OCI-M2 (cell line): ENCODE measurements around the gene GRHPR.
"Not testable (repeated sequence)": the region's sequence is repeated elsewhere in the genome, so short reads cannot be mapped to it uniquely, and the experiment has no call there.

Experiments used
- DNase-seq: peaks from one replicate; lab custom pipeline; 2025; ENCODE audit not compliant: unreplicated experiment; lab: John Stamatoyannopoulos, UW

GRHPR gene

GRCh38 chr9:37422289-37423104 is at the start of gene GRHPR:
TSS of gene GRHPR (plus strand) at chr9:37422696. CDS start at chr9:37422751, 55 bp downstream.
- no peak for DNase-seq

GRCh38 chr9:37372839-37373238 is 49.7 kb upstream of the GRHPR start:
- DNase-seq: no peak

GRCh38 chr9:37373621-37374020 is 48.9 kb upstream of the GRHPR start:
- no peak for DNase-seq

DNA sequence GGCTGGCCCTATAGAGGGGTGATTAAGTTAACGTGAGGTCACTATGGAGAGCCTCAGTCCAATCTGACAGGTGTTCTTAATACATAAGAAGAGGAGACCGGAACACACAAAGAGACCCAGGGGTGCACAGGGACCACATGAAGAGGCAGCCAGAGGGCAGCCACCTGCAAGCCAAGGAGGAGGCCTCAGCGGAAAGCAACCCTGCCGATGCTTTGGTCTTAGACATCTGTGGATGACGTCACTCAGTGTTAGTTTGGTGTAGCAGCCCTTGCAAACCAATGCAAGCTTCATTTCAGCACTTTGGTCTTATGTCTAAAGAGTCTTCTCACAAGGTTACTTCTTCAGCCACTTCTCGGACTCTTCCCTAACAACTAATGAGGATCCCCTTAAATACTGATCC is 47.6 kb upstream of the GRHPR start:
- DNase-seq: no peak

DNA sequence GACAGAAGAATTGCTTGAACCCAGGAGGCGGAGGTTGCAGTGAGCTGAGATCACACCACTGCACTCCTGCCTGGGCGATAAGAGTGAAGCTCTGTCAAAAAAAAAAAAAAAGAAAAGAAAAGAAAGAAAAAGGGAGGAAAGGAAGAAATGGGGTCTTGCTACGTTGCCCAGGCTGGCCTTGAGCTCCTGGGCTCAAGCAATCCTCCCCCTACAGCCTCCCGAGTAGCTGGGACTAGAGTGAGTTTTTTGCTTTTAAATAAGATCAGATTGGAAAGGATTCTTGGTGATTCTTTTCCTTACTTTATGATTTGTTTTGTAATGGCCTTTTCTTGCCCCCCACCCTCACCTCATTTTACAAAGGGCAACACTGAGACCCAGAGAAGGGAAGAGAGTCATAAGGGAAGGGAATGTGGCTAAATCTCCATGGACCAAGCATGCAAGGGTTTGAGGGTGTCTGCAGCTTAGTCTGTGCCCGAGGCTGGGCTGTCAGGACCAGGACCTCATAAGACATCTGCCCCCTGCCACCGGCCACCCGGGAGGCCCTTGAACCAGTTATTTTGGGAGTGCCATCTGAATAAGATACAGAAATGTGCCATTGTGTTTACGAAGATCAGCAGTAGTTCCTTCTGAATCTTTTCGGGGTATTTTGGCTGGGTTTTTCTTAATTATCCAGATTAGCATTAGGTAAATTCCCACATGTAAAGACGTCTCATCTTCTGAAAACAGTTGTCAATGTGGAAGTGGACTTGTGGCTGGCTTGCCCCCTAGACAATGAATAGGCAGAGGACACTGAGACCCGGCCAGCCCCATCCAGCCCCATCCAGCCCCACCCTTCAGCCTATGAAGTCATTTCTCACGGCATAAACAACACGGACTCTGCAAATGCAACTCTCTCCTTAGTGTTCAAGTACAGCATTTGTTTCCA is 44.5 kb upstream of the GRHPR start:
- DNase-seq: no peak

DNA sequence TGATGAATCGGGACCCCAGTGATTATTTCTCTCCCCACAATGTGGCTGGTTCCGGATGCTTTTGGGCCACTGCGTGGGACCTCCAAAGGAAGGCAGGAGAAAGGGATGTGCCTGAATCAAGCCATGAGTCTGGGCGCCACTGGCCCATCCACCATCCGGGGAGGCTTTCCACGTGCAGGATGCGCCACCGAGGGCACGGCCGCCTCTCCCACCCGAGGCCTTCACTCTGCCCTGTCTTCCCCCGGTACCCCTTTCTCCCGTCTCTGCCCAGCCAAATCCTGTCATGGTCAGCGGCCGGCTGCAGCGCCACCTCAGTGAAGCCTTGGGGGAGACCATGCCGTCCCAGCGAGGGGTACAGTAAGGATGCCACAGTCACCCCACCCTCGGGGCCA is 43.9 kb upstream of the GRHPR start:
- DNase-seq: no peak

GRCh38 chr9:37379835-37380234 is 42.7 kb upstream of the GRHPR start:
- no peak for DNase-seq

GRCh38 chr9:37380570-37380969 is 41.9 kb upstream of the GRHPR start:
- no peak for DNase-seq

DNA sequence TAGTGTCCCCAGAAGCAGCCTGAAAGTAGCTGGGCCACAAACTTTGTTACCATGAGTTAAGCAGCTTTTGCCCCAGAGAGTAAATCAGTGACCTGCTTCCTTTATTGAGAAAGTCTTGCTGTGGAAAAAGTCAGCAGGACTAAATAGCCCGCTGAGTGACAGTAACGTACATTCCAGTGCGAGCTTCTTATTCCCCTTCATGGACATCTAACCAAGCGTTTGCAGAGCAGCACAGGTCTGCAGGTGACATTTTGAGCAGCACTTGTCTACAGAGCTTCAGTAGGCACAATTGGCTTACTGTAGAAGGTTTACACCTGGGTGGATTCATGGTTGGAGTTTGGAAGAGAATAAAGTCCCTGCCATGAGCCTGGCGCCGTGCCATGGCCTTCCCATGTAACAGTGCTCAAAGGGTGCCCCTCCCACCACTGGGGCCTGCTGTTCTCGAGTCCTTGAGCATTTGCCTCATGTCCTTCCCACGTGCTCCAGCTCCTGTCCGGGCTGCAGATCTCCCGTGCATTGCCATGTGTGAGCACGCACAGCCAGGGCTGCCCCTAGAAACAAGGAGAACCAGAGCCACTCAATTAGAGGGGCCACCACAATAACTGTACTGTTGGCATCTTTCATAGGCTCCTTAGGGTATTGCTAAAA is 41.3 kb upstream of the GRHPR start:
- no peak for DNase-seq

GRCh38 chr9:37382161-37382981 is 40.1 kb upstream of the GRHPR start:
- DNase-seq: no peak

- no peak for DNase-seq
These were observed 39.5 kb upstream of the GRHPR start for GRCh38 chr9:37382982-37383357.

DNA sequence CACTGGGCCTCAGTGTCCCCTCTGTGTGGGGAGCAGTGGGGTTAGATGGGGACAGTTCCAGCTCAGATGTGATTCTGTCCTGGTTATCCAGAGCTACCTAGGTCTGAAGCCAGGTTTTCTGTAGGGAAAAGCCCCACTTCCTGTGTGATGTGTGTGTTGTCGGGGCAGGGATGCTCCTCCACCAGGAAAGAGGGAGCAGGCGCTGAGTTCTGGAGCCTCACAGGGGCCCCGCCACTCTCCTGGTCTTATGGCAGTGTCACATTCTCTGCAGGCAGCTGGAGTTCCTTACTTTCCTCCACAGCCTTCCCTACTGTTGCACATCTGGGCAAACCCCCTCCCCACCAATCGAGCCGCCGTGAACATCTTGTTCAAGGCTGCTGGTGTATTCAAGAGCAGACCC is 39.1 kb upstream of the GRHPR start:
- DNase-seq: no peak

- DNase-seq: no peak
These were observed 38.4 kb upstream of the GRHPR start for GRCh38 chr9:37383876-37384746.

- no peak for DNase-seq
These were observed 37.2 kb upstream of the GRHPR start for GRCh38 chr9:37385286-37385685.

- no peak for DNase-seq
These were observed 35.5 kb upstream of the GRHPR start for GRCh38 chr9:37386988-37387387.

- no peak for DNase-seq
These were observed 31.7 kb upstream of the GRHPR start for GRCh38 chr9:37390759-37391158.

GRCh38 chr9:37392272-37392671 is 30.2 kb upstream of the GRHPR start:
- DNase-seq: no peak

DNA sequence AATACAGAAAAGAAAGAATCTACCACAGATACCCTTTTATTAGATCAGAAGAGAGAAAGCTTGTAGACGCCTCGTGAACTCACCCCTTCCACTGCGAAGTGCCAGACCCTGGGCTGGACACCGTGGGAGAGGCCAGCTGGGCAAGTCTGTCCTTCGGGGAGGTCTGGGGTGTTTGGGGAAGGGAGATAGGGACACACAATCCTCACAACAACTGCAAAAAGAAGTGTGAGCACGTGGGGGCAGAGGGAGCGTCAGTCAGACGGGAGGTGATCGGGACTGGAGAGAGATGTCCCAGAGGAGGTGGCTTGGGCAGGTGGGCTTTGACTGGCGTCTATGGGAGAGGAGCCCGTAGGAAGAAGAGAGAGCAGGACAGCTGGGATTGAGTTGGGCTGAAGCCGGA is 27.3 kb upstream of the GRHPR start:
- no peak for DNase-seq

GRCh38 chr9:37395663-37396062 is 26.8 kb upstream of the GRHPR start:
- no peak for DNase-seq

- not testable (repeated sequence) for DNase-seq
These were observed 24.5 kb upstream of the GRHPR start for GRCh38 chr9:37397948-37398347.
